Measurements from ENCODE around the gene GBP5. TPM values are rescaled to one million over a fixed set of nuclear protein-coding genes. Genes with fewer than 3 reads are reported as not detected.

GBP5 gene
- total RNA-seq, 1 experiment from 2014 or later: not detected

Other genes starting within 250 kb of the GBP5 start
- 1.7 and 4.8 TPM in 2 replicates for gene GBP3, start 250.0 kb downstream of the GBP5 start, total RNA-seq (2014; rRNA removed; shearing (Covaris generic))
- gene GBP1, start 207.7 kb downstream of the GBP5 start, total RNA-seq (2014; rRNA removed; shearing (Covaris generic)): 7.1 and 14.7 TPM in 2 replicates
- gene GBP2, start 146.7 kb downstream of the GBP5 start, total RNA-seq (2014; rRNA removed; shearing (Covaris generic)): 7.8 and 10.3 TPM in 2 replicates
- gene GBP7, start 96.9 kb downstream of the GBP5 start, total RNA-seq (2014; rRNA removed; shearing (Covaris generic)): not detected in 2 replicates
- 0.02 and 0.12 TPM in 2 replicates for gene GBP4, start 73.9 kb downstream of the GBP5 start, total RNA-seq (2014; rRNA removed; shearing (Covaris generic))
- gene GBP6, start 91.2 kb upstream of the GBP5 start, total RNA-seq (2014; rRNA removed; shearing (Covaris generic)): not detected in 2 replicates